Activated CD4-positive, alpha-beta T cell treated with anti-CD3 and anti-CD28 coated beads, Interleukin-2, amount 50 U/mL, for 48 hours (primary cell): ENCODE results near the gene ECE1.
A peak's percentile ranks its signal among the peaks of the same experiment; 100 is the strongest.

Source experiments
- DNase-seq, 2 experiments: peaks; one replicate each; pipeline ENCODE4 v3.0.0-alpha.2; 2020

The ECE1 gene

GRCh38 chr1:21266119-21266774 lies 24.0 kb downstream of the ECE1 start:
- DNase-seq: no peak

DNA sequence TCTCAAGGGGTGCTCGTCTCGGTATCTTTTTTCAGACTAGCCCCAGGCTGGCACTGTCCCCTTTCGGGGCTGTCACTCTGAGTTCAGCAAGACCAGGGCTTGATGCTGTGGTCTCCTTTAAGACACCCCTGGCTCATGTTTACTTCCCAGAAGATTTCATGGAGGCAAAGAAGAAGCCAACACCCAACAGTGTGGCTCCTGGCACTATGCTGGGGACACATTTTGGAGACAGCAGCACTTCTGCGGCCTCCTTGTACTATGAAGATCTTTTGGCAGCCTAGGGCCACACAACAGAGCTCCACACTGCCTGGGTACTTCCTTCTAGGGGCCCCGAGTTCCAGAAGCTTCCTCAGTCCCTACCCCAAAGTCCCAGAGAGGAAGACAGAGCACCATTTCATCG lies 24.6 kb downstream of the ECE1 start:
- no peak for DNase-seq

DNA sequence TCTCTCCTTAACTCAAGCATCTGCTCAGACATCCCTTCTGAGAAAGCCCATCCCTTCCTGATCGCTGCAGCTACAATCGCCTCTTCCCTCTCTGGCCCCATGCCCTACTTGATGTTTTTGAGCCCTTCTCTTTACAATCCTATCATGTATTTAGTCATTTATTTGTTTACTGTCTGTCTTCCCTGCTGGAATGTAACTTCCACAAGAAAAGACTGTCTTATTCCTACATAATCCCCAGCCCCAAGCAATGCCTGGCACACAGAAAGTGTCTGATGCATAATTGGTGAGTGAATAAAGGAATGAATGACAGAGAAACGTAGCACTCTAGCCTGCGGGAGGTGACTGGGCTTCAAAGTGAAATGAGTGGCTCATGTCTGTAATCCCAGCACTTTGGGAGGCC lies 25.4 kb downstream of the ECE1 start:
- no peak for DNase-seq

DNA sequence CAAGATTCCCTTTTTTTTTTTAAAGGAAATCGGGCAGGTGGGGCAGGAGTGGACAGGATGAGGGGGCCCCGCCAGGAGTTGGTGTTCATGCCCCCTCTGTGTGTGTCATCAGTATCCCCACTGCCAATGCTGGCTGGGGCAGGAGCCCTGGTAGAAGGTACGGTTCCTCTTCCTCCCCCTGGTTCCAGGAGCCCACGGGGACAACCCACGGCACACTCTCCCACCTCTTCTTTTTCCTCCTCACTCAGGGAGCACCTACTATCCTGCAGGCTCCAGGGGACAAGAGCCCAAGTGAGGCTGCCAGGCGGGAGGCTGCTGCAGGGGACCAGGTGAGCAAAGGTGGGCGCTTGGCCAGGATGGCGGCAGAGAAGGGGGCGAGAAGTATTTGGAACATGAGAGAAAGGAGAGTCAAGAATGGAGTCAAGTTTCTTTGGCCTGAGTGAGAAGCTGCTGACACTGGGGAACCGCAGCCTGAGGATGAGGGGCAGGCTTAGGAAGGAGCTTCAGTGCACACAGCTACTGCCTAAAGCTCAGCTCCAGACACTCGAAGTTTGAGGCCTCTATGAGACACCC lies 26.5 kb downstream of the ECE1 start:
- no peak for DNase-seq

- no peak for DNase-seq
These were observed 27.2 kb downstream of the ECE1 start for GRCh38 chr1:21263052-21263429.

- no peak for DNase-seq
These were observed 27.8 kb downstream of the ECE1 start for GRCh38 chr1:21262293-21263051.

- DNase-seq: peak; percentile 29 to 42
These were observed 28.5 kb downstream of the ECE1 start for GRCh38 chr1:21261551-21262292.

DNA sequence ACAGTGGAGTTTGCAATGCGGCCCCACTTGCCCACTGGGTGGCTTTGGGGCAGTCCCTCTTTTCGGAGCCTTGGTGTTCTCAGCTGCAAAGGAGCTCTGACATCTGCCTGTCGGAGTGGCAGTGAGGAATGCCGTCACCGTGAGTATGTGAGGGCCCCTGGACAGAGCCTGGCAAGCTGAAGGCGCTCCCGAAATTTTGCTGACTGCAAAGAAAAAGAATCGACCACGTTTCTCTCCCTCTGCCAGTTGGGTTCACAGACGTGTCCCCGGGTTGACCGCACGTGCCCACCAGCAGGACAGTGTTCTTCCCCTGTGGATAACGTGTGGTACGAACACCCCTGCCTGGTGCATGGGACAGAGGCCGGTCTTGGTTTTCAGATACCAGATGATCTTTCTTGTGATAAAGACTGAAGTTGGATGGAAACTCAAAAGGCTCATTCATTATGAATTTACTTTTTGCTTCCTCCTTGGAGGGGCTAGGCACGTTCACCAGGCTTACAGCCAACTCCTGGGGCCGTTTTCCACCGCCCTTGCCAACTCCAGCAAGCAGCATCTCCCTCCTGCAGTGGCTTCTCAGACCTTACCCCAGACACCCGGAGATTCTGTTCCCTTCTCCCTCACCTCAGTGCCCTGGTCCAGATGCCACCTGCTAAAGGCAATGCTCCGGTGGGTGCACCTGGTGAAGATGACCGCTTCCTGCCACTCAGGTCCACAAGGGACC lies 29.7 kb downstream of the ECE1 start:
- no peak for DNase-seq

GRCh38 chr1:21259316-21260076 lies 30.8 kb downstream of the ECE1 start:
- no peak for DNase-seq

DNA sequence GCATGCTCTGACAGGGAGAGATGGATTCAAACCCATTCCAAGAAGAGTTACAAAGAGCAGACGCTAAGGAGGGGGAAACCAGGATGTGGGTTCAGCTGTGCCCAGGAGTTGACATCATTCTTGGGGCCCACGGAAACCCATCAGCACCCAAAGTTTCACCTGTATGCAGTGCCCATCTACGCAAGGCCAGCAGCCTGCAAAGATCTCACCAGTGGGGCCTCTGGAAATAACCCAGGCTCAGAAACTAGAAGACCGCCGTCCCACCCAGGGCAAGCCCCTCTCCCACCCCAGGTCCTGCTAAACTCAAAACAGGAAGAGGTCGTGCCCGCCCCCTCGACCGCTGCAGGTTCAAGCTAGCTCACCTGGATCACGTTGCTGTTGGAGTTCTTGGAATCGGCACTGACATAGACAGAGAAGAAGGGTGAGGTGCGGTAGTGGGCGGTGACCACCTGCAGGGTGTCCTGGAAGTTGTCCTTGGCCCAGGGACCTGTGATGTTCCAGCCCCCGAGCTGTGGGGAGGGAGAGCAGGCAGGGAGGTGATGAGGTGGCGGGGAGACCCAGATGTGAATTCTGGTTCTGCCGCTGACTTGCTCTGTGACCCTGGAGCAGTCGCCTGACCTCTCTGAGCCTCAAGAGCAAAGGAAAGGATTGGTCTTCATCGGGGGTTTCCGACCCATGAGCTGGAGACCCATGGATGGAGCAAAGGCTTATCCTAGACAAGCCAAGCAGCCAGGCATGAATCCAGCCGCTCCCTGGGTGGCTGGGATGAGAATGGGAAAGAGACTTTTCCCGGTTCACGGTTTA lies 31.7 kb downstream of the ECE1 start:
- peak; percentile 49 to 59 for DNase-seq

GRCh38 chr1:21257431-21258135 lies 32.7 kb downstream of the ECE1 start:
- DNase-seq: no peak

DNA sequence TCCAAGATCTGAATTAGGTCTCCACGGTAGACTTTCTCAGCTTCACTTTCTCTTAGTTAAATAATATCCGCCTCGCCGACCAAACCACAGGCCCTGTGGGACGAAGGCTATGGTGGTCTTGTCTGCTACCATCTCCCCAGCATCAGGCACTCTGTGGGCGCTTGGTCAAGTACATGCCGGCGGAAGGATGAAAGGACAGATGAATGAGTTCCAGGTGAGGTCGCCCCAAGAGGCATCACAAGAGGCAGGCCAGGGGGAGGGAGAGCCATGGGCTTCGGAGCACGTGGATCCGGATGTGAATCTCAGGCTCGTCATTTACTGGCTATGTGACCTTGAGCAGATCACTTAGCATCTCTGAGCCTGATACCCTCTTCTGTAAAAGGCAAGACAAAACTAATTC lies 33.5 kb downstream of the ECE1 start:
- DNase-seq: no peak

GRCh38 chr1:21255943-21256320 lies 34.3 kb downstream of the ECE1 start:
- DNase-seq: no peak

GRCh38 chr1:21255284-21255942 lies 34.9 kb downstream of the ECE1 start:
- DNase-seq: peak; percentile 88 to 89

DNA sequence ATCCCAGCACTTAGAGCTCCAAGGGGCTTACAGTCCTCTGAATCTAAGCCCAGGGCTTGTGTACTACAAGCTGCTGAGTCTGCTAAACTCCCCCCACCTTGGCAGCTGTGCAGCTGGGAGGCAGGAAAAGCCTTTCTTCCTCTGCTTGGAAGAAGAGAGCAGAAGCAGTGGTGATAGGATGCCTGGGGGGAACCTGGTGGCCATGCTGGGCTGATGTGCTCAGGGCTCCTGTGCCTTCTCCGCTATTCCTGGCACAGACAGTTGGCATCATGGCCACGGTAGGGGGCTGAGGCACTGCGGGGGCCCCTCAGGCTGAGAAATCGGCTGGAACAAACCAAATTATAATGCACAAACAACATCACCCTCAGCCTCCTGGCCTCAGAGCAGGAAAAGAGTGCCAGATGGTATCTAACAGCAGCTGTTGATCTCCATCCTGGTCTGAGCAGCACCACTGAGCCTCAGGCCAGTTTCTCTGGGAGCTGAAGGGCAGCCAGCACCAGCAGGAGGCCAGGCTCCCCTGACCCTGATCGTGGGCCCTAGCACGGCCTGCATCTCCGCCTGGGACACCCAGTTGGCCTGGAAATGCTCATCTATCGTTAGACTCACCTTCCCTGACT lies 35.8 kb downstream of the ECE1 start:
- DNase-seq: no peak

DNA sequence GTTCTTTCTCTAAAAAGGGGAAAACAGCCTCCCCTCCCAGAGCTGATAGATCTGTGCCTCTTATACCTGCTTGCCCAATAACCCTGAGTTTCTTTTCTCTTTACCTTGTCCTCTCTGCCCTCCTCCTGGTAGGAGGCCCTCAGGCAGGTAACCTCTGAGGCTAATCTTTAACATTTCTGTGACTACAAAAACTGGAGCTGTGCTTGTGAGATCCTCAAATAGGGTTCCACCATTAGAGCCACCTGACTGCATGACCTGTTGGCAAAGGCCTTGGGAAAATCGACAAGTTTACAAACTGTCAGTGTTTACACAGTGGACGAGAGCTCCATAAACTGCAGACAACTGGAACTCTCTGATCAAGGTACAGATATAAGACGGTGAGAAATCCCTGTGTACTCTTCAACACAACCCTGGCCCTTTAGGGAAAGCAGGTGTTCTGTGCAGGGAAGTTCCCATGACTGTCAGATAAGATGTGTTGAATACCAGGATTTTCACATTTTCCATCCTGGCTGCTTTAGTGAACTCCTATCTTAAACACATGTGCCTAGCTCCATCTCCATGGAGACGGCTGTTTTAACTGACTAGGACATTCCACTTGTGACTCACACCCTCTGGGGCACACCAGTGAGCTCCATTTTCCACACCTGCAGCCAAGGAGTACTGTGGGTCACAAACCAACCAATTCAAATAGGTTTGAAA lies 38.3 kb downstream of the ECE1 start:
- DNase-seq: peak in 1 of 2 experiments; percentile 59

- no peak for DNase-seq
These were observed 40.2 kb downstream of the ECE1 start for GRCh38 chr1:21249940-21250493.

GRCh38 chr1:21247892-21248715 lies 42.2 kb downstream of the ECE1 start:
- DNase-seq: no peak
